Body of pancreas (tissue), 4 donors: ENCODE results near the gene WNT9B. TPM values are rescaled to one million over a fixed set of nuclear protein-coding genes. Genes with fewer than 3 reads are reported as not detected.
"Not testable (repeated sequence)": the region's sequence is repeated elsewhere in the genome, so short reads cannot be mapped to it uniquely, and the experiment has no call there.

Source experiments
- ATAC-seq: fragments of 150-250 bp; one replicate; pipeline ENCODE4 v1.9.1; 2016
- DNase-seq, 4 donors: peaks; one replicate each; pipeline ENCODE4 v3.0.0-alpha.2; 2019
- H3K27ac ChIP-seq, 4 donors: fragments of 200-600 bp; sonication (generic); 1 replicate in 3 of 4; 2 replicates in 1 of 4; pipeline versions ENCODE4 v1.5.1 to v1.6.1; 2016 to 2019; ENCODE audit warnings: mild to moderate bottlenecking in 1 of 4, mixed read lengths in 1 of 4, moderate library complexity in 1 of 4
- H3K27me3 ChIP-seq, 2 donors: fragments of 200-600 bp; sonication (generic); one replicate each; pipeline ENCODE4 v1.6.0; 2016; ENCODE audit warnings: mild to moderate bottlenecking in 1 of 2
- H3K36me3 ChIP-seq, 2 donors: fragments of 200-600 bp; sonication (generic); replicated peaks in 1 of 2; 2 replicates each; pipeline ENCODE4 v1.5.1; 2016; ENCODE audit warnings: low read depth in 2 of 2; ENCODE audit not compliant: insufficient read depth in 1 of 2
- H3K4me1 ChIP-seq: fragments of 200-600 bp; sonication (generic); one replicate; pipeline ENCODE4 v1.6.0; 2016
- H3K4me3 ChIP-seq, 2 donors: fragments of 200-600 bp; sonication (generic); 1 replicate in 1 of 2; 2 replicates in 1 of 2; pipeline ENCODE4 v1.5.1; 2016 to 2019
- H3K9me3 ChIP-seq, 3 donors: fragments of 200-600 bp; sonication (generic); 1 replicate in 2 of 3; 2 replicates in 1 of 3; pipeline ENCODE4 v1.5.1; 2016
- CTCF ChIP-seq, 7 experiments: fragments of 450-650 bp in 4 of 7; fragments of 200-600 bp in 3 of 7; sonication (generic) in 3 of 7; IDR thresholded peaks; one replicate each; pipeline ENCODE4 v1.5.1; 2016 to 2019; ENCODE audit warnings: antibody characterized with exemption in 7 of 7
- POLR2A ChIP-seq, 3 donors: fragments of 450-650 bp; IDR thresholded peaks; one replicate each; pipeline ENCODE4 v1.6.1; 2016; ENCODE audit warnings: antibody characterized with exemption in 3 of 3, mild to moderate bottlenecking in 2 of 3
- WGBS, 2 donors: methylation state at CpG; one replicate each; pipeline ENCODE4 v1.1.5; 2017; 5-methylcytosine and 5-hydroxymethylcytosine counted together
- intact Hi-C: fragments of 100-400 bp; cut with DNase I; formaldehyde crosslinking; loops from one replicate; pipeline ENCODE4 v1.15.1; 2023
- total RNA-seq, 2 donors: library from RNA; depleted of rRNA; stranded (reverse); fragments of >200 nt; gene quantifications; one replicate each; pipeline ENCODE4 v1.1.0, GENCODE V29; 2016

The WNT9B gene
- total RNA-seq, 2 donors from 2014 or later = not detected

DNA sequence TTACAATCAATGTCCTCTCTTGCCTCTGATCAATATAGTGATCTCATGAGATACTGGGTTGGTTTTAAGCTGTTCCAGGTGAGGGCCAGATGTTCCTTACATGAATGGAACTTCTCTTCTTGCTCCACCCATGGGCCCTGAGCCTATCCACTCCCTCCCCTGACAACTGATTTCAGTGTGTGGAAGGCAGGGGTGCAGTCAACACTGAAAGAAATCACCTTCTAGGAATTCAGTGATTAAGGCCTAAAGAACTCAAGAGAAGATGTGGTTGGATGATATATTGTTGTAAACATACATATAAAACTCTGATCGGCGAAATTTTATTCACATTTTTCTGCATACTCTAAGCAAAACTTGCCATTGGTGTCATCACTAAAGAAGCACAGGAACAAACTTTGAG lies 64.8 kb downstream of the WNT9B start:
- 82 to 86% methylated on average over 2 of the region's 2 CpGs for WGBS, 2 donors
- Histone ChIP-seq H3K9me3 (no peaks in the 10 kb centered on the region), H3K27ac (no peak overlapping the region), H3K4me3 (no peak overlapping the region), H3K4me1 (no peaks in the 10 kb centered on the region), H3K36me3 (no peaks in the 10 kb centered on the region), H3K27me3 (no peaks in the 10 kb centered on the region)
- TF ChIP-seq POLR2A (IDR thresholded peaks at IDR 0.05) = no peak
- TF ChIP-seq CTCF (IDR thresholded peaks at IDR 0.05) = no peak
- ATAC-seq (no peak), DNase-seq (no peak)
- intact Hi-C loops = no loop called here

DNA sequence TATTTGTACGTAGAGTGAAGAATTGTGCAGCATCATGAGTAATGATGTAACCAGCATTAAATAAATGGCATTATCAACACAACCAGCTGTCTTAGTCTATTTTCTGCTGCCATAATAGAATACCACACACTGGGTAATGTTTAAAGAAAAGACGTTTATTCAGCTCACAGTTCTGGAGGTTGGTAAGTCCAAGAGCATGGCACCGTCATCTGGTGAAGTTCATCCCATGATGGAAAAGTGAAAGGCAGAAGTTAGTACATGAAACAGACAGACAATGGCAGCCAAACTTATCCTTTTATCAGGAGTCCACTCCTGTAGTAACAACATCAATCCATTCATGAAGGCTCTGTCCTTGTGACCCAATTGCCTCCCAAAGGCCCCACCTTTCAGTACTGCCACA lies 65.2 kb downstream of the WNT9B start:
- no peak overlapping the region for H3K27ac ChIP-seq
- intact Hi-C loops = no loop called here
- H3K4me3 ChIP-seq = no peak overlapping the region
- no peaks in the 10 kb centered on the region for H3K4me1 ChIP-seq
- no peaks in the 10 kb centered on the region for H3K9me3 ChIP-seq
- 77 to 84% methylated on average over 3 of the region's 3 CpGs for WGBS, 2 donors
- ATAC-seq (no peak), DNase-seq (no peak)
- TF ChIP-seq POLR2A (IDR thresholded peaks at IDR 0.05) = no peak
- TF ChIP-seq CTCF (IDR thresholded peaks at IDR 0.05) = no peak
- H3K27me3 ChIP-seq = no peaks in the 10 kb centered on the region
- H3K36me3 ChIP-seq = no peaks in the 10 kb centered on the region

DNA sequence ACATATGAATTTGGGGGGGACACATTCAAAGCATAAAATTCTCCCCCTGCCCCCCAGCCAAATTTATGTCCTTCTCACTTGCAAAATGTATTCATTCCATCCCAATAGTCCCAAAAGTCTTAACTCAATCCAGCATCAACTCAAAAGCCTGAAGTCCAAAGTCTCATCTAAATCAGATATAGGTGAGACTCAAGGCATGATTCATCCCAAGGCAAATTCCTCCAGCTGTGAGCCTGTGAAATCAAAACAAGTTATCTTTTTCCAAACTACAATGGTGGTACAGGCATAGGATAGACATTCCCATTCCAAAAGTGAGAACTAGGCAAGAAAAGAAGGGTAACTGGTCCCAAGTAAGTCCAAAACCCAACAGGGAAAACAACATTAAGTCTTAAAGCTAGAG lies 65.7 kb downstream of the WNT9B start:
- Histone ChIP-seq H3K27me3 (no peaks in the 10 kb centered on the region), H3K4me1 (no peaks in the 10 kb centered on the region), H3K36me3 (no peaks in the 10 kb centered on the region), H3K27ac (no peak overlapping the region), H3K9me3 (no peaks in the 10 kb centered on the region), H3K4me3 (no peak overlapping the region)
- DNase-seq (no peak), ATAC-seq (no peak)
- intact Hi-C loops = no loop called here
- TF ChIP-seq POLR2A (IDR thresholded peaks at IDR 0.05) (no peak), CTCF (IDR thresholded peaks at IDR 0.05) (no peak)

DNA sequence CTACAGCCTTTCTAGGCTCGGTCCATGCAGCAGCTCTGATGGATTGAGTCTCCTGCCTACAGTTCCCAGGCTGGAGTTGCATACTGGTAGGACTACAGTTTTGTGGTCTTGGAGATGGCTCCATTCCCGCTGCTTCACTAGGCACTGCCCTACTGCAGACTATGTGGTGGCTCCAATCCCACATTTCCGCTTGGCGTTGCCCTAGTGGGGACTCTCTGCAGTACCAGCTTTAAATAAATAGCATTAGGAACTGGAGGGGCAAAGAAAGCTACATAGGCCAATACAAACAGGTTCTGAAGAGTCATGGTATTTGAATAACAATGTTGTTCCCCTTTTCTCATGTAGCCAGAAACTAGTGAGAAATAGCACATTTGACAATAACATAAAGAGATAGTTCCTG lies 66.1 kb downstream of the WNT9B start:
- Histone ChIP-seq H3K4me3 (no peak overlapping the region), H3K36me3 (no peaks in the 10 kb centered on the region), H3K9me3 (no peaks in the 10 kb centered on the region), H3K4me1 (no peaks in the 10 kb centered on the region), H3K27ac (no peak overlapping the region), H3K27me3 (no peaks in the 10 kb centered on the region)
- 67 to 80% methylated on average over 3 to 4 of the region's 4 CpGs for WGBS, 2 donors
- TF ChIP-seq POLR2A (IDR thresholded peaks at IDR 0.05) (no peak), CTCF (IDR thresholded peaks at IDR 0.05) (no peak)
- intact Hi-C loops = no loop called here
- no peak for ATAC-seq
- DNase-seq = no peak

DNA sequence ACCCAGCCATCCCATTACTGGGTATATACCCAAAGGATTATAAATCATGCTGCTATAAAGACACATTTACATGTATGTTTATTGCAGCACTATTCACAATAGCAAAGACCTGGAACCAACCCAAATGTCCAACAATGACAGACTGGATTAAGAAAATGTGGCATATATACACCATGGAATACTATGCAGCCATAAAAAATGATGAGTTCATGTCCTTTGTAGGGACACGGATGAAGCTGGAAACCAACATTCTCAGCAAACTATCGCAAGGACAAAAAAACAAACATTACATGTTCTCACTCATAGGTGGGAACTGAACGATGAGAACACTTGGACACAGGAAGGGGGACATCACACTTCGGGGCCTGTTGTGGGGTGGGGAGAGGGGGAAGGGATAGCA lies 70.6 kb downstream of the WNT9B start:
- ATAC-seq, H3K27ac ChIP-seq, H3K9me3 ChIP-seq, H3K4me3 ChIP-seq, H3K36me3 ChIP-seq, H3K27me3 ChIP-seq, DNase-seq, intact Hi-C loops: not testable (repeated sequence)
- 73 to 82% methylated on average over 4 of the region's 4 CpGs for WGBS, 2 donors
- peaks cover 34% of the 10 kb centered on the region for H3K4me1 ChIP-seq
